ENCODE data around the gene RGS12. TPM values are rescaled to one million over a fixed set of nuclear protein-coding genes. Genes with fewer than 3 reads are reported as not detected.

RGS12 gene
- 34.1 and 43.4 TPM in 2 replicates for total RNA-seq

GRCh38 chr4:3292571-3293400, at the start of gene RGS12:
TSS of gene RGS12 (plus strand) at chr4:3293021. CDS start at chr4:3316171, 23,150 bp downstream.

GRCh38 chr4:3248811-3249661, 43.8 kb upstream of the RGS12 start, which contains the start of gene MSANTD1:
TSS of gene MSANTD1 (plus strand) at chr4:3249159. CDS start at chr4:3249223, 64 bp downstream.

Other genes starting within 250 kb of the RGS12 start
- not detected in 2 replicates for gene HTT-AS, start 218.5 kb upstream of the RGS12 start, total RNA-seq
- 26.1 and 26.5 TPM in 2 replicates for gene HTT, start 218.3 kb upstream of the RGS12 start, total RNA-seq
- 0.23 TPM in 1 of 2 replicates, not detected in the other for gene MSANTD1, start 43.9 kb upstream of the RGS12 start, total RNA-seq
- gene HGFAC, start 148.9 kb downstream of the RGS12 start, total RNA-seq = not detected in 2 replicates
- gene DOK7, start 170.3 kb downstream of the RGS12 start, total RNA-seq = 1.9 and 7.5 TPM in 2 replicates
- gene LRPAP1, start 239.4 kb downstream of the RGS12 start, total RNA-seq = 138 and 175 TPM in 2 replicates